ENCODE results near the gene SPRED2.

SPRED2 gene

DNA sequence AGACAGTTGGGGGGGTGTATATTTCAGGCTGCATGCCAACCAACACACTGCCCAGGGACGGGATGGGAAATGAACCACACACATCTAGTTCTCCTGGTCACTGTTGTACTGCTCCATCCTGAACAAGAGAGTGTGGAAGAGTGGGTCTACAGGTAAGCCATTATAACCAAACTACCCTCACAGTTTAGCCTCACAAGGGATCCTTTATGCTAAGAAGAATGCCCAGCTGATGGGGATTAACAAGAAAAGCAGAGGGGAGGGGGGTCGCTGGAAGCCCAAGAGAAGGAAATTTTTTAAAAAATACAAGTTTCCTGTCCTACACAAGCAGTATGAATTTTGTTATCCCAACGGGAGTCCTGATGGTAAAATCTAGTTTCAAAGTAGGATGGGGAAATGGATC is 16.1 kb downstream of the SPRED2 start:
- ChIA-PET CTCF (interaction anchor here (1.3 kb wide), 1 partner anchor 13 kb away, joined by 3 read pairs; no protein-coding TSS in a partner anchor), POLR2A (no interaction called here)
- no peak overlapping the region for H3K4me3 ChIP-seq (ENCODE audit: low read depth, low read length)
- TF ChIP-seq, protein P1, sequence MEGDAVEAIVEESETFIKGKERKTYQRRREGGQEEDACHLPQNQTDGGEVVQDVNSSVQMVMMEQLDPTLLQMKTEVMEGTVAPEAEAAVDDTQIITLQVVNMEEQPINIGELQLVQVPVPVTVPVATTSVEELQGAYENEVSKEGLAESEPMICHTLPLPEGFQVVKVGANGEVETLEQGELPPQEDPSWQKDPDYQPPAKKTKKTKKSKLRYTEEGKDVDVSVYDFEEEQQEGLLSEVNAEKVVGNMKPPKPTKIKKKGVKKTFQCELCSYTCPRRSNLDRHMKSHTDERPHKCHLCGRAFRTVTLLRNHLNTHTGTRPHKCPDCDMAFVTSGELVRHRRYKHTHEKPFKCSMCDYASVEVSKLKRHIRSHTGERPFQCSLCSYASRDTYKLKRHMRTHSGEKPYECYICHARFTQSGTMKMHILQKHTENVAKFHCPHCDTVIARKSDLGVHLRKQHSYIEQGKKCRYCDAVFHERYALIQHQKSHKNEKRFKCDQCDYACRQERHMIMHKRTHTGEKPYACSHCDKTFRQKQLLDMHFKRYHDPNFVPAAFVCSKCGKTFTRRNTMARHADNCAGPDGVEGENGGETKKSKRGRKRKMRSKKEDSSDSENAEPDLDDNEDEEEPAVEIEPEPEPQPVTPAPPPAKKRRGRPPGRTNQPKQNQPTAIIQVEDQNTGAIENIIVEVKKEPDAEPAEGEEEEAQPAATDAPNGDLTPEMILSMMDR (IDR thresholded peaks at IDR 0.05; ENCODE audit: insufficient read depth, low read length, missing control alignments): no peak
- DNase-seq (ENCODE audit: low read depth, low spot score): no peak

DNA sequence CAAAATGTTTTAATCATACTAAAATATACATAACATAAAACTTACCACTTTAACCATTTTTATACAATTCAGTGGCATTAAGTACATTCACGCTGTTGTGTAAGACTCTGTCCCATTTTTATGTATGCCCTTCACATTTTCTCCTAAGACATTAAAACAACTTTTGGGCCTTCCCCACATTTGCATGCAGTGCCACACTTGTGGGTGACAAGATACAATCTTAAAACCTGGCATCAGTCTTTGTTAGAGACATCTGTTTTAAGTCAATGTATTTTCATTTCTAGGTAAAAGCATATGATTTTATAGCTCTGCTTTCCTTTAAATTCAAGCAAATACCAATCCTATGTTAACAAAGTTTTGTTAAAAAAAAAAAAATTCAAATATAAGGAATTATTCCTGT is 17.3 kb downstream of the SPRED2 start:
- POLR2A ChIA-PET: no interaction called here
- CTCF ChIA-PET: interaction anchor here (1.1 kb wide), 1 partner anchor 138 kb away, joined by 3 read pairs; no protein-coding TSS in a partner anchor
- TF ChIP-seq, protein P1 (IDR thresholded peaks at IDR 0.05; ENCODE audit: insufficient read depth, low read length, missing control alignments): no peak
- DNase-seq (ENCODE audit: low read depth, low spot score): no peak
- no peak overlapping the region for H3K4me3 ChIP-seq (ENCODE audit: low read depth, low read length)

DNA sequence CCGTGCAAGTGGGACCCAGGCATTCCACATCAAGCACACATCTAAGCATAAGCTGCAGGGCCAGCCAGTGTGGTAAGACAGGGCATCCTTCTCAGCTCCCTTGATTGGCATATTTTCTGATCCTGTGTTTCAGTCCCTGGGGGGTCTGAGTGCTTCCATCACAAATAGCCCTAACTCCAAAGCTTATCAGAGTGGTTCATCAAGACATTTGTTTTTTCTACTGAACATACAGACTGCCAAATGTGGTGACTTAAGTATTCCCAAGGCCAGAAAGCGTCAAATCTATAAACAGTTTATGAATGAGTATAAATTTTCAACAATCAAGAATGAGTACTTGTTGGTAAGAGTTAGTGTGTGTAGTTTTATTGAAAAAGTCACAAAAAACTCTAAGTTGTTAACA is 18.8 kb downstream of the SPRED2 start:
- DNase-seq (ENCODE audit: low read depth, low spot score): no peak
- TF ChIP-seq, protein P1 (IDR thresholded peaks at IDR 0.05; ENCODE audit: insufficient read depth, low read length, missing control alignments): no peak
- ChIA-PET CTCF (no interaction called here), POLR2A (no interaction called here)
- no peak overlapping the region for H3K4me3 ChIP-seq (ENCODE audit: low read depth, low read length)

DNA sequence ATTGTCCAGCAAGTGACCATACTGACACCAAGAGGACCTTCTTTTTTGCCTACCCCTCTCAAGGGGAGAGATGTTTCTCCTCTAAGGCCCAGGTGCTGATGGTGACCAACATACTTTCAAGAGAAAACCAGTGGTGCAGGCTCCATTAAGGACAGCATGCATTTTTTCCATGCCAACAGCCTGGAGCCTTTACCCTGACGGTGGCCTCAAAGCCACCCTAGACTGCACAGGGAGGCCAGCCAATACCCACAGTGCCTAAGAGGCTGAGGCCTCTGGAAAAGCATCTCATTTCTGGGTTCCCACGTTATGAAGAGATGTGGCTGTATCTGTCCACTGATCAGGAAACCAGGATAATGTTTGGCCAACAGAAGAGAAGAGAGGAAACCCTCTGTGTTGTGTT is 19.3 kb downstream of the SPRED2 start:
- H3K4me3 ChIP-seq (ENCODE audit: low read depth, low read length): no peak overlapping the region
- ChIA-PET CTCF (no interaction called here), POLR2A (no interaction called here)
- DNase-seq (ENCODE audit: low read depth, low spot score): no peak
- TF ChIP-seq, protein P1 (IDR thresholded peaks at IDR 0.05; ENCODE audit: insufficient read depth, low read length, missing control alignments): no peak

DNA sequence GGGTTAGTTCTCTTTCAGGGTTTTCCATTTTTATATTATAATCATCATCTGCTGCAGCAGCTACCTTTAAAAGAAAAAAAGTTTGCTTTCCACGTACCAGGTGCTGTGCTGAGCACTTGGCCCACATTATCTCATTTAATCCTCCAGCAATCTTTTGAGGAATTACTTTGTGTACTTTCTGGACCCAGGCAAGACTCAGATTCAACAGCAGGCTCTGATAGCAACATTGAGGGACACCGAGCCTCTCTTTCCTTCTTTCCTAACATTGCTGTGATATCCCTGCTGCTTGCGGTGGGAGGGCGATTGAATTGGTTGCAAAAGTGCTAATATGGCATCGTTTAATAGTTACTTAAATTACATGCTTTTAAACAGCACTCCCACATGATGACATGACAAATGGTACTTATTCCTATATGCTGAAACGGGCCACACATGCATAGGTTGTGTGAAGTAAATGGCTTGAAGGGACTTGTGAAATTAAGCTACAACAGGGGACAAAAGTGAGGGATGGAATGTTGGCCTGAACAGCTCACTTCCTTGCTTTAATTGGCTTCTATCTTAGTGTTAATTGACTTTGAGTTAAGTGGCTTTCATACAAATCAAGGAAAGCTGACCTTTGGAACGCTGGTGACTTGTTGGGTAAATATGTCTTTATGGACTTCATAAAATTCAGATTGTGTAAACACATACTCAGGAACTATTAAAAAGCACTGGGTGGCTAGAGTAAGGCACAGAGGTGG is 21.2 kb downstream of the SPRED2 start:
- ChIA-PET POLR2A (no interaction called here), CTCF (no interaction called here)

DNA sequence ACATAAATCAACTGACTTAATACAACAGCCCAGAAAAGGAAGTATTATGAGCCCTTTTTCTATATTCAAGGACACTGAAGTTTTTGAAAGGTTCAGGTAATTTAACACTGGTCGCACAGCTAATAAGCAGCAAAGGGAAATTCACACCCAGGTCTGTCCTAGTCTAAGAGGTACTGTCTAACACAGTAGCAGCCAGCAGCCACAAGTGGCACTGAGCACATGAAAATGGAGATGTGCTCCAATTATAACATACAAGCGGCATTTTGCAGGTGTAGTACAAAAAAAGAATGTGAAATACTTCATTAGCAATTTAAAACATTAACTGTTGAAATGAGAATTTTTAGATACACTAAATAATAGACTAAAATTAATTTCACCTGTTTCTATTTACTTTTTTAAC is 23.4 kb downstream of the SPRED2 start:
- H3K4me3 ChIP-seq (ENCODE audit: low read depth, low read length): no peak overlapping the region
- DNase-seq (ENCODE audit: low read depth, low spot score): no peak
- TF ChIP-seq, protein P1 (IDR thresholded peaks at IDR 0.05; ENCODE audit: insufficient read depth, low read length, missing control alignments): no peak
- ChIA-PET CTCF (interaction anchor here (0.9 to 1.6 kb wide), 3 partner anchors 9 to 146 kb away, joined by 3 to 4 read pairs (median 3); no protein-coding TSS in a partner anchor), POLR2A (no interaction called here)

More for the DNA sequence above, 21.2 kb downstream of the SPRED2 start:
- no peak overlapping the region for H3K4me3 ChIP-seq (ENCODE audit: low read depth, low read length)
- no peak for DNase-seq (ENCODE audit: low read depth, low spot score)
- TF ChIP-seq, protein P1 (IDR thresholded peaks at IDR 0.05; ENCODE audit: insufficient read depth, low read length, missing control alignments): no peak
